ENCODE results near the gene TBC1D3H.
"Not testable (repeated sequence)": the region's sequence is repeated elsewhere in the genome, so short reads cannot be mapped to it uniquely, and the experiment has no call there.

DNA sequence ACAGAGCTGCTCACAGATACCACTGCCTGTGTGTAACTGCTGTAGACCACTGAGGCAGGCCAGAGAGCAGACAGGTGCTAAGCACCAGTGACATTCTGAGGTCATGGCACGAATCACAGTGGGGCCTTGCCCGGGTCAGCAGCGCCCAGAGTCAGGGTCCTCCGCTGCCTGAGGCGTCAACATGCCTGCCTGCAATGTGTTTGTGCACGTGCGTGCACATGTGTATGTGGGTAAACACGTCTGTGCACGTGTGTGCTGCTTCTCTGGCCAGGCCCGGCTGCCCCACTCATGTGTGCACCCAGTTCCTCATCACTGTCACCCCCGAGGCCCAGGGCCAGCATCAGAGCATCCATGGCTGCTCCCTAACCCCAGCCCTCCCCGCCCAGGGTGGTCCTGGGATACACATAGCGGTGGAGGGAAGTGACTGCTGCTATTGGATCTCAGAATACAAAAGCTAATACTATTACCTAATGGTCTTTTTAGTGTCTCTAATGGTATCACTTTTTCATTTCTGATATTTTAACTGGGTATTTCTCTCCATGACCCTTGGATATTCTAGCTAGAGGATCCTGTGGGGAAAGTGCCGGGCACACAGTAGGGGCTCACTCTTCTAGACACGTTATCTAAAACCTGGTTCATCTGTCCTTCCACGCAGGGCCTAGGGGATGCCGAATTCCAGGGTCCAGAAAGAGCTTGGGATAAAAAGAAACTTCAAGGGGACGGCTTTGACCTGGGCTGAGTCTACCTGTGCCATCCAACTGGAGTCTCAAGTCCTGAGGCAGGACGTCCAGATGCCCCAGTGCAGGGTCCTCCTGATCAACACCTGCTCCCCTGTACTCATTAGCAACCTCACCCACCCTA lies at the start of gene TBC1D3H:
- TF ChIP-seq, protein P1, sequence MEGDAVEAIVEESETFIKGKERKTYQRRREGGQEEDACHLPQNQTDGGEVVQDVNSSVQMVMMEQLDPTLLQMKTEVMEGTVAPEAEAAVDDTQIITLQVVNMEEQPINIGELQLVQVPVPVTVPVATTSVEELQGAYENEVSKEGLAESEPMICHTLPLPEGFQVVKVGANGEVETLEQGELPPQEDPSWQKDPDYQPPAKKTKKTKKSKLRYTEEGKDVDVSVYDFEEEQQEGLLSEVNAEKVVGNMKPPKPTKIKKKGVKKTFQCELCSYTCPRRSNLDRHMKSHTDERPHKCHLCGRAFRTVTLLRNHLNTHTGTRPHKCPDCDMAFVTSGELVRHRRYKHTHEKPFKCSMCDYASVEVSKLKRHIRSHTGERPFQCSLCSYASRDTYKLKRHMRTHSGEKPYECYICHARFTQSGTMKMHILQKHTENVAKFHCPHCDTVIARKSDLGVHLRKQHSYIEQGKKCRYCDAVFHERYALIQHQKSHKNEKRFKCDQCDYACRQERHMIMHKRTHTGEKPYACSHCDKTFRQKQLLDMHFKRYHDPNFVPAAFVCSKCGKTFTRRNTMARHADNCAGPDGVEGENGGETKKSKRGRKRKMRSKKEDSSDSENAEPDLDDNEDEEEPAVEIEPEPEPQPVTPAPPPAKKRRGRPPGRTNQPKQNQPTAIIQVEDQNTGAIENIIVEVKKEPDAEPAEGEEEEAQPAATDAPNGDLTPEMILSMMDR (IDR thresholded peaks at IDR 0.05), result not testable (repeated sequence)
- TF ChIP-seq POLR2A (IDR thresholded peaks at IDR 0.05), result not testable (repeated sequence)

All from body of pancreas (tissue), 4 donors.